Smooth muscle cell (in vitro differentiated cells): ENCODE measurements around the gene MMS19. TPM values are rescaled to one million over a fixed set of nuclear protein-coding genes. Genes with fewer than 3 reads are reported as not detected.

Experiments
- DNase-seq: peaks from one replicate; lab custom pipeline; 2025; ENCODE audit not compliant: unreplicated experiment; lab: John Stamatoyannopoulos, UW
- H2AFZ ChIP-seq: fragments of 200-600 bp; sonication (generic); 2 replicates; pipeline ENCODE4 v1.6.0; 2016; ENCODE audit warnings: antibody characterized with exemption, low read depth, mild to moderate bottlenecking
- H3F3A ChIP-seq: fragments of 200-600 bp; sonication (generic); 2 replicates; pipeline ENCODE4 v1.6.0; 2017; ENCODE audit warnings: antibody characterized with exemption, low read depth
- H3K27ac ChIP-seq: fragments of 200-600 bp; sonication (generic); 2 replicates; pipeline ENCODE4 v1.5.1; 2016; ENCODE audit warnings: low read depth, mild to moderate bottlenecking
- H3K27me3 ChIP-seq: fragments of 200-600 bp; sonication (generic); 2 replicates; pipeline ENCODE4 v1.6.1; 2016; ENCODE audit warnings: low read depth, mild to moderate bottlenecking
- H3K36me3 ChIP-seq: fragments of 200-600 bp; sonication (generic); 2 replicates; pipeline ENCODE4 v1.5.1; 2016; ENCODE audit warnings: low read depth
- H3K4me1 ChIP-seq: fragments of 200-600 bp; sonication (generic); 2 replicates; pipeline ENCODE4 v1.5.1; 2016; ENCODE audit warnings: low read depth
- H3K4me2 ChIP-seq: fragments of 200-600 bp; sonication (generic); 2 replicates; pipeline ENCODE4 v1.6.0; 2016; ENCODE audit warnings: mild to moderate bottlenecking
- H3K4me3 ChIP-seq: fragments of 200-600 bp; sonication (generic); 2 replicates; pipeline ENCODE4 v1.5.1; 2016; ENCODE audit warnings: mild to moderate bottlenecking
- H3K79me2 ChIP-seq: fragments of 200-600 bp; sonication (generic); 2 replicates; pipeline ENCODE4 v1.6.0; 2016; ENCODE audit warnings: low read depth, mild to moderate bottlenecking
- H3K9ac ChIP-seq: fragments of 200-600 bp; sonication (generic); 2 replicates; pipeline ENCODE4 v1.6.0; 2016; ENCODE audit warnings: low read depth
- H3K9me3 ChIP-seq: fragments of 200-600 bp; sonication (generic); replicated peaks from 2 replicates; pipeline ENCODE4 v1.5.1; 2016; ENCODE audit warnings: low read depth
- H4K20me1 ChIP-seq: fragments of 200-600 bp; sonication (generic); 2 replicates; pipeline ENCODE4 v1.6.0; 2016; ENCODE audit warnings: low read depth
- CTCF ChIP-seq: fragments of 200-600 bp; sonication (generic); IDR thresholded peaks from 2 replicates; pipeline ENCODE4 v1.5.1; 2017; ENCODE audit warnings: borderline replicate concordance, mild to moderate bottlenecking, antibody characterized with exemption; ENCODE audit not compliant: insufficient read depth, poor library complexity, severe bottlenecking
- WGBS: methylation state at CpG from one replicate; pipeline ENCODE4 v1.1.7; 2016; ENCODE audit warnings: low lambda C conversion rate; 5-methylcytosine and 5-hydroxymethylcytosine counted together
- polyA plus RNA-seq: library from polyadenylated mRNA; unstranded; fragments of >200 nt; fragmentation: Nextera tagmentation; extraction: Ambion mirVana; gene quantifications from 2 replicates; pipeline ENCODE4 v1.2.1, GENCODE V29; 2016
- total RNA-seq: library from RNA; depleted of rRNA; stranded (reverse); fragments of >200 nt; gene quantifications from 2 replicates; pipeline ENCODE4 v1.2.3, GENCODE V29; 2014

MMS19 gene
- total RNA-seq: 97.9 and 125 TPM in 2 replicates
- polyA plus RNA-seq: 76.8 and 81.4 TPM in 2 replicates

- H3K9me3 ChIP-seq: no peaks in the 10 kb centered on the region
- H3K27me3 ChIP-seq: no peaks in the 10 kb centered on the region
- WGBS: 2% methylated on average over 40 of the region's 73 CpGs
- peaks cover 86% of the 10 kb centered on the region for H3K79me2 ChIP-seq
- DNase-seq: peak; percentile 99
- H3K4me2 ChIP-seq: peak within 1 kb of the TSS; percentile 88
- peaks cover 29% of the 10 kb centered on the region for H3K4me1 ChIP-seq
- H3F3A ChIP-seq: no peaks in the 10 kb centered on the region
- H4K20me1 ChIP-seq: peaks cover 78% of the 10 kb centered on the region
- no peaks in the 10 kb centered on the region for H3K36me3 ChIP-seq
- H3K4me3 ChIP-seq: peak within 1 kb of the TSS; percentile 80
- peak within 1 kb of the TSS; percentile 90 for H2AFZ ChIP-seq
- TF ChIP-seq CTCF: no peak
- H3K27ac ChIP-seq: peak within 1 kb of the TSS; percentile 87
- peak within 1 kb of the TSS; percentile 76 for H3K9ac ChIP-seq
Observed at GRCh38 chr10:97498076-97498840, at the start of gene MMS19. Gene MMS19 (minus strand): TSS chr10:97498422. CDS start chr10:97498384, 38 bp downstream.

GRCh38 chr10:97547962-97548361, 49.7 kb upstream of the MMS19 start:
- peaks cover 22% of the 10 kb centered on the region for H3F3A ChIP-seq
- peaks cover 50% of the 10 kb centered on the region for H3K79me2 ChIP-seq
- no peak overlapping the region for H3K4me3 ChIP-seq
- no peak for DNase-seq
- peak overlapping the region; percentile 97 for H3K27ac ChIP-seq
- WGBS: 58% methylated on average over 4 of the region's 4 CpGs
- no peak overlapping the region for H3K9ac ChIP-seq
- no peaks in the 10 kb centered on the region for H4K20me1 ChIP-seq
- no peaks in the 10 kb centered on the region for H3K9me3 ChIP-seq
- no peak overlapping the region for H2AFZ ChIP-seq
- no peaks in the 10 kb centered on the region for H3K27me3 ChIP-seq
- TF ChIP-seq CTCF: no peak
- no peak overlapping the region for H3K4me2 ChIP-seq
- H3K36me3 ChIP-seq: no peaks in the 10 kb centered on the region
- peaks cover 39% of the 10 kb centered on the region for H3K4me1 ChIP-seq

- Histone ChIP-seq H3K79me2 (peaks cover 45% of the 10 kb centered on the region), H3K4me3 (no peak overlapping the region), H3K27ac (peak overlapping the region; percentile 97), H4K20me1 (no peaks in the 10 kb centered on the region), H3K4me2 (no peak overlapping the region), H3F3A (peaks cover 27% of the 10 kb centered on the region), H3K4me1 (peaks cover 47% of the 10 kb centered on the region), H3K9me3 (no peaks in the 10 kb centered on the region), H3K36me3 (no peaks in the 10 kb centered on the region), H2AFZ (no peak overlapping the region), H3K9ac (no peak overlapping the region), H3K27me3 (no peaks in the 10 kb centered on the region)
- 87% methylated on average over 4 of the region's 4 CpGs for WGBS
- no peak for DNase-seq
- no peak for TF ChIP-seq CTCF
Observed at GRCh38 chr10:97547271-97547600, 49.0 kb upstream of the MMS19 start.
